Panc1 (cell line): ENCODE data around the gene KIAA1755.

Source experiments
- CTCF ChIP-seq: fragments of 450-650 bp; IDR thresholded peaks from 2 replicates; pipeline ENCODE4 v1.5.1; 2017; ENCODE audit warnings: mild to moderate bottlenecking
- REST ChIP-seq, 2 experiments: IDR thresholded peaks; 2 replicates each; pipeline ENCODE4 v1.6.1; 2011 to 2012; ENCODE audit warnings: low read depth in 2 of 2, control low read depth in 1 of 2, low read length in 1 of 2, mild to moderate bottlenecking in 1 of 2, moderate library complexity in 1 of 2; ENCODE audit not compliant: insufficient read depth in 1 of 2

GRCh38 chr20:38278131-38278530 is 17.6 kb upstream of the KIAA1755 start:
- no peak for TF ChIP-seq CTCF
- TF ChIP-seq REST (IDR thresholded peaks at IDR 0.05; ENCODE audit: insufficient read depth in 1 of 2, low read depth in 2 of 2, low read length in 1 of 2): no peak
